Measurements from ENCODE around the gene PCF11.

DNA sequence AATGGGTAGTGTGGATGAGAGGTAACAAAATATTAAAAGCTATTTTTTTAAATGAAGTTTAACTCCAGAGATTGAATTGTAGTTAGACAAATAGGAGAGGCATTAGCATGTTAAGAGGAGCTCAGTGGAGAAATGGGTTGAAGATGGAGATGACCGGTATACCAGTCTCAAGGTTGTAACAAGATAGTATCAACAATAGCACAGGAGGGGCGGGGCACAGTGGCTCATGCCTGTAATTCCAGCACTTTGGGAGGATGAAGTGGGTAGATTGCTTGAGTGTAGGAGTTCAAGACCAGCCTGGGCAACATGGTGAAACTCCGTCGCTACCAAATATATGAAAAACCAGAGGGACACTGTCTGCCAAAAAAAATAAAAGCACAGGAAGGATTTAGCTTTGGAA, 30.5 kb downstream of the PCF11 start:
- TF ChIP-seq, protein P1, sequence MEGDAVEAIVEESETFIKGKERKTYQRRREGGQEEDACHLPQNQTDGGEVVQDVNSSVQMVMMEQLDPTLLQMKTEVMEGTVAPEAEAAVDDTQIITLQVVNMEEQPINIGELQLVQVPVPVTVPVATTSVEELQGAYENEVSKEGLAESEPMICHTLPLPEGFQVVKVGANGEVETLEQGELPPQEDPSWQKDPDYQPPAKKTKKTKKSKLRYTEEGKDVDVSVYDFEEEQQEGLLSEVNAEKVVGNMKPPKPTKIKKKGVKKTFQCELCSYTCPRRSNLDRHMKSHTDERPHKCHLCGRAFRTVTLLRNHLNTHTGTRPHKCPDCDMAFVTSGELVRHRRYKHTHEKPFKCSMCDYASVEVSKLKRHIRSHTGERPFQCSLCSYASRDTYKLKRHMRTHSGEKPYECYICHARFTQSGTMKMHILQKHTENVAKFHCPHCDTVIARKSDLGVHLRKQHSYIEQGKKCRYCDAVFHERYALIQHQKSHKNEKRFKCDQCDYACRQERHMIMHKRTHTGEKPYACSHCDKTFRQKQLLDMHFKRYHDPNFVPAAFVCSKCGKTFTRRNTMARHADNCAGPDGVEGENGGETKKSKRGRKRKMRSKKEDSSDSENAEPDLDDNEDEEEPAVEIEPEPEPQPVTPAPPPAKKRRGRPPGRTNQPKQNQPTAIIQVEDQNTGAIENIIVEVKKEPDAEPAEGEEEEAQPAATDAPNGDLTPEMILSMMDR (IDR thresholded peaks at IDR 0.05), result no peak
- no peak for TF ChIP-seq POLR2A (IDR thresholded peaks at IDR 0.05)

Data from adrenal gland (tissue), 5 donors.